K562 (cell line): ENCODE results near the gene SHISA4. TPM values are rescaled to one million over a fixed set of nuclear protein-coding genes. Genes with fewer than 3 reads are reported as not detected.
A peak's percentile ranks its signal among the peaks of the same experiment; 100 is the strongest.

ENCODE experiments used
- ATF4 ChIP-seq: fragments of 450-650 bp; formaldehyde crosslinking; IDR thresholded peaks from 2 replicates; pipeline ENCODE4 v1.4.0; 2022; ENCODE audit warnings: mild to moderate bottlenecking, moderate library complexity
- DLX4 ChIP-seq: fragments of 250-450 bp; sonication (Bioruptor Pico); IDR thresholded peaks from 2 replicates; pipeline ENCODE4 v1.6.1; 2021; ENCODE audit warnings: mild to moderate bottlenecking
- E4F1 ChIP-seq: fragments of 250-450 bp; sonication (Bioruptor Pico); IDR thresholded peaks from 2 replicates; pipeline ENCODE4 v1.5.0; 2021; ENCODE audit warnings: mild to moderate bottlenecking, borderline replicate concordance
- EWSR1 ChIP-seq: fragments of 450-650 bp; IDR thresholded peaks from 2 replicates; pipeline ENCODE4 v1.6.1; 2018; ENCODE audit warnings: borderline replicate concordance, mild to moderate bottlenecking, low read depth, moderate library complexity; ENCODE audit not compliant: partially characterized antibody
- ILF3 ChIP-seq: fragments of 450-650 bp; IDR thresholded peaks from 2 replicates; pipeline ENCODE4 v1.6.1; 2018; ENCODE audit warnings: antibody characterized with exemption, mild to moderate bottlenecking, moderate library complexity, borderline replicate concordance
- KDM2B ChIP-seq: fragments of 250-450 bp; sonication (Bioruptor Pico); IDR thresholded peaks from 2 replicates; pipeline ENCODE4 v1.8.0; 2021; ENCODE audit warnings: mild to moderate bottlenecking, moderate library complexity
- MCM7 ChIP-seq, 2 experiments: fragments of 450-650 bp; IDR thresholded peaks; 2 replicates each; pipeline ENCODE4 v1.6.1; 2016 to 2018
- PREB ChIP-seq: sonication (generic); formaldehyde crosslinking; IDR thresholded peaks from 2 replicates; pipeline ENCODE4 v1.8.1; 2023; ENCODE audit warnings: mild to moderate bottlenecking, missing genetic modification reagents
- RAD51 ChIP-seq: fragments of 450-650 bp; IDR thresholded peaks from 2 replicates; pipeline ENCODE4 v1.7.1; 2016; ENCODE audit warnings: low read depth, mild to moderate bottlenecking, borderline replicate concordance
- RBBP5 ChIP-seq: fragments of 200-600 bp; sonication (generic); IDR thresholded peaks from 2 replicates; pipeline ENCODE4 v1.6.1; 2012; ENCODE audit warnings: borderline replicate concordance, mild to moderate bottlenecking, low read length, control low read depth, inconsistent platforms; ENCODE audit not compliant: insufficient read depth, poor library complexity, severe bottlenecking
- SNIP1 ChIP-seq: fragments of 450-650 bp; IDR thresholded peaks from 2 replicates; pipeline ENCODE4 v1.7.1; 2017; ENCODE audit warnings: low read depth, mild to moderate bottlenecking
- SREBF2 ChIP-seq: sonication (generic); formaldehyde crosslinking; IDR thresholded peaks from 2 replicates; pipeline ENCODE4 v1.4.0; 2020; ENCODE audit warnings: mild to moderate bottlenecking, missing genetic modification reagents
- TCF15 ChIP-seq: fragments of 250-450 bp; sonication (Bioruptor Pico); IDR thresholded peaks from 2 replicates; pipeline ENCODE4 v1.8.0; 2022; ENCODE audit warnings: moderate library complexity, mild to moderate bottlenecking, inconsistent platforms
- USF1 ChIP-seq: sonication (generic); formaldehyde crosslinking; IDR thresholded peaks from 2 replicates; pipeline ENCODE4 v1.9.0; 2022; ENCODE audit warnings: mild to moderate bottlenecking, missing genetic modification reagents
- ZNF23 ChIP-seq: fragments of 250-450 bp; sonication (Bioruptor Pico); IDR thresholded peaks from 2 replicates; pipeline ENCODE4 v1.4.0; 2020; ENCODE audit warnings: mild to moderate bottlenecking
- ZNF518B ChIP-seq: fragments of 250-450 bp; sonication (Bioruptor Pico); IDR thresholded peaks from 2 replicates; pipeline ENCODE4 v1.5.0; 2021; ENCODE audit warnings: mild to moderate bottlenecking, moderate library complexity
- ZNF717 ChIP-seq: fragments of 250-450 bp; sonication (Bioruptor Pico); IDR thresholded peaks from 2 replicates; pipeline ENCODE4 v1.5.0; 2021
- polyA plus RNA-seq, 8 experiments: library from polyadenylated mRNA; depleted of rRNA in 4 of 8; stranded (reverse) in 5 of 8; unstranded in 3 of 8; fragments of >200 nt; fragmentation: Nextera tagmentation in 2 of 8; fragmentation: Illumina TruSeq in 1 of 8; extraction: Ambion mirVana in 2 of 8; extraction: Trizol in 1 of 8; gene quantifications; 2 replicates each; pipeline versions ENCODE4 v1.2.1 to v1.2.3, GENCODE V29; 2011 to 2014; ENCODE audit warnings: inconsistent platforms in 1 of 8, missing spikeins in 1 of 8
- total RNA-seq, 7 experiments: library from RNA; depleted of rRNA in 6 of 7; stranded (reverse); fragments of >200 nt in 6 of 7; fragmentation: Illumina TruSeq in 2 of 7; extraction: Trizol in 2 of 7; gene quantifications; 2 replicates each; pipeline versions ENCODE4 v1.2.1 to v1.2.3, GENCODE V29; 2011 to 2021; ENCODE audit warnings: low replicate concordance in 1 of 7

The SHISA4 gene
- total and polyA plus RNA-seq, 9 of the 15 experiments (the other 6 are each of a cell fraction or from before 2014, with no cell fraction given) = 0.15 to 0.95 (median 0.68) TPM; not detected in 2

GRCh38 chr1:201941420-201942128 is 52.9 kb downstream of the SHISA4 start (continued):
- TF ChIP-seq E4F1 (CRISPR knock-in tag) (no peak), TCF15 (CRISPR knock-in tag) (no peak), ZNF518B (no peak), USF1 (no peak), EWSR1 (no peak), ATF4 (CRISPR knock-in tag) (0 out of 2 replicates have a peak, but pooled peaks have one; percentile 13), MCM7 (IDR thresholded peaks at IDR 0.05) (no peak), KDM2B (CRISPR knock-in tag) (no peak), SREBF2 (CRISPR knock-in tag) (no peak), PREB (CRISPR knock-in tag) (peak; percentile 61; the same call in 1 of the 2 replicates), SNIP1 (no peak), ILF3 (no peak), RBBP5 (peak; percentile 82), DLX4 (CRISPR knock-in tag) (no peak), ZNF717 (CRISPR knock-in tag) (no peak), ZNF23 (CRISPR knock-in tag) (no peak), RAD51 (no peak)
